Adrenal gland (tissue), 12 donors: ENCODE results near the gene GNB1L. TPM values are rescaled to one million over a fixed set of nuclear protein-coding genes. Genes with fewer than 3 reads are reported as not detected.

ENCODE experiments used
- DNase-seq, 7 donors: peaks; one replicate each; pipeline ENCODE4 v3.0.0-alpha.2; 2019 to 2020
- H3K27ac ChIP-seq, 5 donors: fragments of 200-600 bp; sonication (generic) in 4 of 5; 1 replicate in 3 of 5; 2 replicates in 2 of 5; pipeline versions ENCODE4 v1.5.1 to v1.8.0; 2016 to 2020; ENCODE audit warnings: mild to moderate bottlenecking in 1 of 5
- H3K27me3 ChIP-seq: fragments of 200-600 bp; 2 replicates; pipeline ENCODE4 v1.8.0; 2021
- H3K36me3 ChIP-seq, 2 donors: fragments of 200-600 bp; replicated peaks in 1 of 2; 1 replicate in 1 of 2; 2 replicates in 1 of 2; pipeline versions ENCODE4 v1.5.1 to v1.8.0; 2018 to 2022
- H3K4me1 ChIP-seq, 2 donors: fragments of 200-600 bp; replicated peaks in 1 of 2; 1 replicate in 1 of 2; 2 replicates in 1 of 2; pipeline versions ENCODE4 v1.5.1 to v1.8.0; 2018 to 2021
- H3K4me3 ChIP-seq, 4 donors: fragments of 200-600 bp; sonication (generic) in 3 of 4; one replicate each; pipeline ENCODE4 v1.5.1; 2016 to 2018
- H3K9me3 ChIP-seq, 3 donors: fragments of 200-600 bp; sonication (generic) in 1 of 3; replicated peaks in 1 of 3; 1 replicate in 2 of 3; 2 replicates in 1 of 3; pipeline versions ENCODE4 v1.5.1 to v1.8.0; 2016 to 2021
- POLR2A ChIP-seq, 2 donors: fragments of 450-650 bp; IDR thresholded peaks; one replicate each; pipeline ENCODE4 v1.6.1; 2017; ENCODE audit warnings: antibody characterized with exemption in 2 of 2, mild to moderate bottlenecking in 2 of 2, moderate library complexity in 1 of 2
- WGBS, 4 donors: extraction: QIAGEN DNeasy Blood & Tissue Kit in 2 of 4; methylation state at CpG; one replicate each; pipeline versions ENCODE4 v1.1.5 to v1.1.7; 2013 to 2017; 5-methylcytosine and 5-hydroxymethylcytosine counted together
- intact Hi-C, 2 donors: fragments of 100-400 bp; cut with DNase I; formaldehyde crosslinking; loops; one replicate each; pipeline versions ENCODE4 v1.14.1 to v1.15.0; 2022 to 2023
- polyA plus RNA-seq, 3 donors: library from polyadenylated mRNA; stranded (reverse); fragments of 200-250 nt in 2 of 3; fragments of 350-450 nt in 1 of 3; fragmentation: Illumina TruSeq in 1 of 3; extraction: RNeasy Lipid Tissue Mini Kit (QIAGEN cat#74804) in 1 of 3; gene quantifications; one replicate each; pipeline ENCODE4 v1.2.3, GENCODE V29; 2013 to 2014
- total RNA-seq, 9 donors: library from RNA; depleted of rRNA in 4 of 9; stranded (reverse); fragments of >200 nt in 4 of 9; fragments of 120-200 nt in 1 of 9; fragmentation: NEBNext Ultra II Directional in 1 of 9; extraction: Animal tissue kit (Norgen Biotek cat#: 25700) in 1 of 9; gene quantifications; one replicate each; pipeline versions ENCODE4 v1.1.0 to v1.2.4, GENCODE V29; 2013 to 2023
- TF ChIP-seq, protein P1 (sequence below), 6 experiments: fragments of 450-650 bp in 4 of 6; fragments of 200-600 bp in 2 of 6; sonication (generic) in 1 of 6; IDR thresholded peaks; 1 replicate in 5 of 6; 2 replicates in 1 of 6; pipeline versions ENCODE4 v1.5.1 to v1.8.0; 2016 to 2021; ENCODE audit warnings: antibody characterized with exemption in 6 of 6, mild to moderate bottlenecking in 2 of 6, moderate library complexity in 1 of 6
- donor health status: healthy with polysubstance abuse.
- donor health status: Bipolar disorder and iron deficiency.
- donor health status: DM: yes; HTN: yes; CAD: no.
- donor health status: DM: no; HTN: no; CAD: no.
- donor health status: DM: no; HTN: no; CAD: no.
- donor health status: DM: yes; HTN: yes; CAD: no.

Gene GNB1L
- total and polyA plus RNA-seq, 12 donors = 0.26 to 6.6 (median 4.2) TPM; not detected in 1

DNA sequence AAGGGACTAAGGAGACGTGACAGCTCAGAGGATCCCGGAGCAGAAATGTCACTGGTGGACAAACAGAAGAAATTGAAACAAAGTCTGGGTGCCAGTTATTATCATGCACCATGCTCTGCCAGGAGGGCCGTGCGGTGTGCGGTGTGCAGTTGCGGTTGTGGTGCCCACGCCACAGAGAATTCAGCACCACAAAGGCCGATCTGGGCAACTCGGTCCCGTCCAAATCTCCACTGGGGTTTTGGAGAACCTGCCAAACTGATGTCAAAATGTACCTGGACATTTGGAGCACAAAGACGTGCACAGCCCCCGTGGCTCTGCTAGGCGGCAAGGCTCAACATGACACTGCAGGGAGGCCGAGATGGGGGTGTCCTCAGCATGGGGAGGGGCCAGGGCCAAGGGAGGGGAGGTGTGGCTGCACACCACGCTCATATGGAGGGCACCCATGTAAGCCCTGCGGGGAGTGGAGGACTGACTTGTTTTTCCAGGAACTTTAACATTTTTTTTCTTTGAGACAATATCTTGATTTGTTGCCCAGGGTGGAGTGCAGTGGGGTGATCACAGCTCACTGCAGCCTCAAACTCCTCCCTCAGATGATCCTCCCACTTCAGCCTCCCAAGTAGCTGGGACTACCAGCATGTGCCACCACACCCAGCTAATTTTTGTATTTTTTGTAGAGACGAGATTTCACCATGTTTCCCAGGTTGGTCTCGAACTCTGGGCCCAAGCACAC, 39.4 kb downstream of the GNB1L start:
- Histone ChIP-seq H3K27me3 (no peaks in the 10 kb centered on the region), H3K27ac (no peak overlapping the region), H3K9me3 (no peaks in the 10 kb centered on the region), H3K4me1 (no peaks in the 10 kb centered on the region), H3K4me3 (no peak overlapping the region), H3K36me3 (no peaks in the 10 kb centered on the region)
- intact Hi-C loops = no loop called here
- peak in 2 of 7 donors; percentile 12 to 17 for DNase-seq
- whole genome bisulfite sequencing, 4 donors = 90 to 95% (median 94%) methylated on average over 12 to 18 of the region's 18 CpGs
- TF ChIP-seq, protein P1, sequence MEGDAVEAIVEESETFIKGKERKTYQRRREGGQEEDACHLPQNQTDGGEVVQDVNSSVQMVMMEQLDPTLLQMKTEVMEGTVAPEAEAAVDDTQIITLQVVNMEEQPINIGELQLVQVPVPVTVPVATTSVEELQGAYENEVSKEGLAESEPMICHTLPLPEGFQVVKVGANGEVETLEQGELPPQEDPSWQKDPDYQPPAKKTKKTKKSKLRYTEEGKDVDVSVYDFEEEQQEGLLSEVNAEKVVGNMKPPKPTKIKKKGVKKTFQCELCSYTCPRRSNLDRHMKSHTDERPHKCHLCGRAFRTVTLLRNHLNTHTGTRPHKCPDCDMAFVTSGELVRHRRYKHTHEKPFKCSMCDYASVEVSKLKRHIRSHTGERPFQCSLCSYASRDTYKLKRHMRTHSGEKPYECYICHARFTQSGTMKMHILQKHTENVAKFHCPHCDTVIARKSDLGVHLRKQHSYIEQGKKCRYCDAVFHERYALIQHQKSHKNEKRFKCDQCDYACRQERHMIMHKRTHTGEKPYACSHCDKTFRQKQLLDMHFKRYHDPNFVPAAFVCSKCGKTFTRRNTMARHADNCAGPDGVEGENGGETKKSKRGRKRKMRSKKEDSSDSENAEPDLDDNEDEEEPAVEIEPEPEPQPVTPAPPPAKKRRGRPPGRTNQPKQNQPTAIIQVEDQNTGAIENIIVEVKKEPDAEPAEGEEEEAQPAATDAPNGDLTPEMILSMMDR (IDR thresholded peaks at IDR 0.05) = no peak
- TF ChIP-seq POLR2A (IDR thresholded peaks at IDR 0.05) = no peak

DNA sequence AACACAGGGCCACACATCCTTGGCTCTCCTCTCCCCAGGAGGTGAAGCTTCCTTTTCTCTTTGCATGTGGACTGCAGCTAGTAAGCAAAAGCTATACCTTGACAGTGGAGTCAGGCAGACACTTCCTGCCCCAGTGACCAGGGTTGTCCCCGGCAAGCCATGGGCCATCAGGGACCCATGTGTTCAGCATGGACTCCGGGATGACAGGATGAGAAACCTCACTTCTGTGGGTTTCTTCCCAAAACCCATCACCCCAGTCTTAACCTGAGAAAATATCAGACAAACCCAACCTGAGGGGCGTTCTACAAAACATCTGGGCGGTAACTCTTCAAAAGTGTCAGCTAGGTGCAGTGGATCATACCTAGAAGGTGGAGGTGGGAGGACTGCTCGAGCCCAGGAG, 40.2 kb downstream of the GNB1L start:
- peak in 2 of 7 donors; percentile 9 to 10 for DNase-seq
- no peaks in the 10 kb centered on the region for H3K36me3 ChIP-seq
- intact Hi-C loops = no loop called here

DNA sequence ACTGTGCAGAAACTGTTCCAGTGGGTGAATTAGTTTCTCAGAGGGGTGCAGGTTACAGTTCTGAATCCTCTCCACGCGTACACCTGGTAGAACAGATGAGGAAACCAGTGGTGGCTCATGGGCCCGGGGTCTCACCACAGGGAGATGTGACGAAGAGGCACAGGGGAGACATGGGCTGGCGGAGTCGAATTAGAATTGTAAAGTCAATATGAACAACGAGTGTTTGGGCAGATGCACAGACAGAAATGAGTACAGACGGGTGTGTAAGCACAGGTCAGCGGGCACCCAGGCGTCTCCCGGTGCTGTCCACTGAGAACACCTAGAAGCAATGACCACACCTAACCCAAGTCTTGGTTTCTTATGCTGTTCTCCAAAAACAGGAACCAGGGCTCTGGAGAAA, 41.8 kb downstream of the GNB1L start:
- intact Hi-C loops = no loop called here

More for the DNA sequence above, 40.2 kb downstream of the GNB1L start:
- TF ChIP-seq POLR2A (IDR thresholded peaks at IDR 0.05) = no peak
- TF ChIP-seq, protein P1 (IDR thresholded peaks at IDR 0.05) = no peak
- Histone ChIP-seq H3K27me3 (no peaks in the 10 kb centered on the region), H3K27ac (no peak overlapping the region), H3K4me3 (no peak overlapping the region), H3K4me1 (no peaks in the 10 kb centered on the region), H3K9me3 (no peaks in the 10 kb centered on the region)
- 91 to 97% (median 96%) methylated on average over 3 to 5 of the region's 5 CpGs for WGBS, 4 donors

More for the DNA sequence above, 41.8 kb downstream of the GNB1L start:
- Histone ChIP-seq H3K4me3 (no peak overlapping the region), H3K27ac (no peak overlapping the region), H3K36me3 (no peaks in the 10 kb centered on the region), H3K4me1 (no peaks in the 10 kb centered on the region), H3K27me3 (no peaks in the 10 kb centered on the region), H3K9me3 (no peaks in the 10 kb centered on the region)
- WGBS, 4 donors = 93 to 95% (median 94%) methylated on average over 11 of the region's 11 CpGs
- TF ChIP-seq, protein P1 (IDR thresholded peaks at IDR 0.05) = no peak
- TF ChIP-seq POLR2A (IDR thresholded peaks at IDR 0.05) = no peak
- peak in 4 of 7 donors; percentile 7 to 31 (median 8) for DNase-seq
